BE2C (cell line): ENCODE data around the gene NMNAT3.

ENCODE experiments used
- DNase-seq: peaks from one replicate; pipeline ENCODE4 v3.0.0-alpha.2; 2020
- H3K27me3 ChIP-seq: fragments of 250-450 bp; sonication (Bioruptor Pico); 2 replicates; pipeline ENCODE4 v1.5.1; 2020; ENCODE audit warnings: mild to moderate bottlenecking
- H3K36me3 ChIP-seq: fragments of 250-450 bp; sonication (Bioruptor Pico); 2 replicates; pipeline ENCODE4 v1.5.1; 2020; ENCODE audit warnings: mild to moderate bottlenecking
- H3K4me1 ChIP-seq: fragments of 250-450 bp; sonication (Bioruptor Pico); 2 replicates; pipeline ENCODE4 v1.5.1; 2020
- H3K4me3 ChIP-seq: 2 replicates; pipeline ENCODE4 v1.5.1; 2011; ENCODE audit warnings: low read depth, low read length
- H3K9me3 ChIP-seq: fragments of 250-450 bp; sonication (Bioruptor Pico); 2 replicates; pipeline ENCODE4 v1.5.1; 2020
- CTCF ChIP-seq: IDR thresholded peaks from 2 replicates; pipeline ENCODE4 v1.5.1; 2012; ENCODE audit warnings: mild to moderate bottlenecking, low read depth, low read length

Gene NMNAT3

DNA sequence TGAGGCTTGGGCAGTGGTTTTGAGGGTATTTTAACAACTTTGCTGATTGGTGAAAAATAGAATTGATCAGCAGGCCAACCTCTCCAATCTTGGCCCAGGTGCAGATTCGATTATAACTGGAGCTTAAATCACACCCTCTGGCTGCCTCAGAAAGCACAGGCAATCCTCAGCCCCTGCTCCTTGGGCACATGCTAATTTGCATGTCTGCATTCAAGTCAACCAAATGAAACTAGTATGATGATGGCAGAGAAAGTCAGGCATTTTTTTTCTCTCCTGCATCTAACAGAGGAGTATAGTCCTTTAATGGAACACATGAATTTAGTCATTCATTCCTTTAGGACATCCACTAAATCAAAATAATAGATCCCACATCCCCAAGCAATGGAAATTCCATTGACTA, 16.8 kb upstream of the NMNAT3 start:
- Histone ChIP-seq H3K27me3 (no peaks in the 10 kb centered on the region), H3K4me3 (no peak overlapping the region), H3K36me3 (no peaks in the 10 kb centered on the region; the same call in 1 of the 2 replicates), H3K4me1 (0 out of 2 replicates have a peak, but pooled peaks cover 3% of the 10 kb centered on the region), H3K9me3 (no peaks in the 10 kb centered on the region)
- TF ChIP-seq CTCF = no peak
- DNase-seq = no peak

DNA sequence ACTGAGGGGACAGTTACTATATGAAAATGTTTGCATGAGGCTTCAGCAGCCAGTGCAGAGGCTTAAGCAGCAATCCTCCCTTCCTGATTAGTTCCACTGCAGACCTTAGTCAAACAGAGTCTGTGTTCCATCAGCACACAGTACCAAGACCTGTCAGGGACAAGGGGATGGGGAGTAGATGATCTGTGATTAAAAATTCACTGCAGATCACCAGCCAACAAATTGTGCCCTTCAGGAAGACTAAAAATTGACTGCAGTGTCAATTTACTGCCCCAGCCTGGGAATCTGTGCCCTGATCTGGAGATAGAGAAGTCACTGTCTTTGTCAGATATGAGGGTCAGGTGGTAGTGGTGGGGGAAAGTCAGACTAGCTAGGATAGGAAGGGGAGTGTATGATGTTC, 13.8 kb upstream of the NMNAT3 start:
- no peaks in the 10 kb centered on the region; the same call in 1 of the 2 replicates for H3K36me3 ChIP-seq
- no peaks in the 10 kb centered on the region for H3K27me3 ChIP-seq
- no peak for TF ChIP-seq CTCF
- no peaks in the 10 kb centered on the region for H3K9me3 ChIP-seq
- DNase-seq = peak; percentile 35
- H3K4me1 ChIP-seq = 0 out of 2 replicates have a peak, but pooled peaks cover 3% of the 10 kb centered on the region
- H3K4me3 ChIP-seq = no peak overlapping the region

GRCh38 chr3:139689708-139690228, 12.0 kb upstream of the NMNAT3 start:
- Histone ChIP-seq H3K4me3 (no peak overlapping the region), H3K36me3 (no peaks in the 10 kb centered on the region; the same call in 1 of the 2 replicates), H3K9me3 (no peaks in the 10 kb centered on the region), H3K27me3 (no peaks in the 10 kb centered on the region), H3K4me1 (no peaks in the 10 kb centered on the region)
- no peak for DNase-seq
- TF ChIP-seq CTCF = no peak

DNA sequence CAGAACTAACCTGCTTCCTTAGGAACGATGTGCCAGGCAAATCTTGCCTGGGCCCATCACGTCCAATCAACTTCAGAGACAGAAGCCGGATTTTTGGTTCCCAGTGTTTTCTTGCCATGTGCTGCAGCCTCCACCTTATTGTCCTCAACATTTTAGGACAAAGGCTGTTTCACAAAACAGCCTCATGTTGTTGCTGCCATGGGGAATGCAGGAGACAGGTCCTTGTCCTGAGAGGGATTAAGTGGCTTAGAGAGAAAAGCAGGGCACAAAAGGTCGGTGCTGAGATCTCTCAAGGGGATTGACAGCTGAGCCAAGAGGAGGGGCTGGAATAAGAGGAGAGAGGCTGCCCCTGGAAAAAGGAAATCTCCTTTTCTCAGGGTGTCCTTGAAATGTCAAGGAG, 11.3 kb upstream of the NMNAT3 start:
- Histone ChIP-seq H3K4me1 (no peaks in the 10 kb centered on the region), H3K36me3 (no peaks in the 10 kb centered on the region; the same call in 1 of the 2 replicates), H3K4me3 (no peak overlapping the region), H3K27me3 (no peaks in the 10 kb centered on the region), H3K9me3 (no peaks in the 10 kb centered on the region)
- no peak for TF ChIP-seq CTCF
- no peak for DNase-seq

DNA sequence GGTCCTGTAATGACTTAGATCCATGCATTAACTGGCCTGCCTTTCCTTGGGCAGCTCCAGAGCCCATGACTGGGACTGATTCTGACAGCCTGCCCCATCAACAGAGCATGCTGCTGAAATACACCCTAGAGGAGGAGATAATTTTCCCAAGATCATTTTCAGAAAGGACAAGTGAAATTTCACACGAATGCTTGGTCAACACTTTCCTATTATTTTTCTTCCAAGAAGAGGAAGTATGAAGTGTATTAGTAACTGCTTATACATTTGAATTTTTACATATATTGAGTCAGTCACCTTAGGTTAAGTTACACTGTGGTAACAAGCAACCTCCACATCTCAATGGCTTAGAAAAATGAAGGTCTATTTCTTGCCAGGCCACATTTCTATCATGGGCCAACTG, 9.7 kb upstream of the NMNAT3 start:
- no peaks in the 10 kb centered on the region for H3K27me3 ChIP-seq

More for the DNA sequence above, 9.7 kb upstream of the NMNAT3 start:
- Histone ChIP-seq H3K9me3 (no peaks in the 10 kb centered on the region), H3K36me3 (no peaks in the 10 kb centered on the region; the same call in 1 of the 2 replicates), H3K4me3 (no peak overlapping the region), H3K4me1 (no peaks in the 10 kb centered on the region)
- TF ChIP-seq CTCF = no peak
- DNase-seq = no peak
